Measurements from ENCODE around the gene GOLGA6C.

Gene GOLGA6C

DNA sequence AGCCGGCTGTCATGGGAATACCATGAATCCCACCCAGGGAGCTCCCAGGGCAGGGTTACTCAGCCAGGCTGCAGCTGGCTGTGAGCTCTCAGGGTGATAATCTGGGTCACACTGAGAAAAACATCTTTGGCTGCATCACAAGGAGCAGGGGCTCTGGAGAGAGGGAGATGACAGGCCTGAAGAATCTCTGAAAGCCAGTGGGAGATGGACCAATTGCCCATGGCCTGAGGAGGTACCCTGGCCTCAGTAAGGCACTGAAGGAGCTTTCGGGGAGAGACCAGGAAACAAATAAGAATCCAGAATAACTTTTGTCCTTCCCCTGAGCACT, 28.2 kb upstream of the GOLGA6C start:
- no peak; the same call in 2 of the 3 replicates for ATAC-seq
- TF ChIP-seq TCF4 (CRISPR knock-in tag; IDR thresholded peaks at IDR 0.05; ENCODE audit: borderline replicate concordance) (no peak), ZNF565 (CRISPR knock-in tag; conservative IDR thresholded peaks at IDR 0.05; ENCODE audit: low read depth) (no peak), ZNF70 (CRISPR knock-in tag; IDR thresholded peaks at IDR 0.05) (peak; percentile 96), ZFP3 (CRISPR knock-in tag; IDR thresholded peaks at IDR 0.05) (no peak)

DNA sequence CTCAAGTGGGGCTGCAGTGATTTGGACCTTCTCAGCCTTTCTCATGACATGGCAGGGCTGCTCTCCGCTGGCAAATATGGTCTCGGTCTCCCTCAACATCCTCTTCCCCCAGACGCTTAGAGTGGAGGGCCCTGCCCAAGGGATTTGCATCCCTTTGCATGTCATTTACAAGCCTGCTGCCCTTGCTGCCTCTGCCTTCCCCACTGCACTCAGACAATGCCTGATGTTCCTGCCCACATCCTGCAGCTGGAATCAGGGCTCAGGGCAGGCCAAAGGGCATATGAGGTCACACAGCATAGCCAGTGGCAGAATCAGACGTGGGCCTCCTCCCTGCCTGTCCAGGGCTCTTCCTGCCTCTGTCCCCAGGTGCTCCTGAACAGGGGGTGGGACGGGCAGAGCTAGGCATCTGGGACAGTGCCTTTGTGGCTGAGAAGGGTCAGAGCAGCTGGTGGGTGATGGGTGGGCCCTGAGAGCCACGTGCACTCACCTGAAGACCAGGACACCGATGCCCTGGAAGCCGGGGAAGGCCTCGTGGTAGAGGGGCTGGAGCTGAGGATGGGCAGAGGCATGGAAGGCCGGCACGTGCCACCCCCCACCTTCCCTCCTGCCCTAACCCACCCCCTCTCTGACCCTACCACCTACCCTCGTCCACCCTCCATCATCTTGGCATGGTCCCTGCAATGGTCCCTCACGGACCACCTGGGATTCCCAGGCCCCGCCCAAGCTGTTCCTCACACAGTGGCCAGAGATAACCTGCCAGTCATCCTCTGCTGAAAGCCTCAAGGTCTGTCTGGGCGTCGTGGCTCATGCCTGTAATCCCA, 27.4 kb upstream of the GOLGA6C start:
- no peak for ATAC-seq
- TF ChIP-seq, protein P1, sequence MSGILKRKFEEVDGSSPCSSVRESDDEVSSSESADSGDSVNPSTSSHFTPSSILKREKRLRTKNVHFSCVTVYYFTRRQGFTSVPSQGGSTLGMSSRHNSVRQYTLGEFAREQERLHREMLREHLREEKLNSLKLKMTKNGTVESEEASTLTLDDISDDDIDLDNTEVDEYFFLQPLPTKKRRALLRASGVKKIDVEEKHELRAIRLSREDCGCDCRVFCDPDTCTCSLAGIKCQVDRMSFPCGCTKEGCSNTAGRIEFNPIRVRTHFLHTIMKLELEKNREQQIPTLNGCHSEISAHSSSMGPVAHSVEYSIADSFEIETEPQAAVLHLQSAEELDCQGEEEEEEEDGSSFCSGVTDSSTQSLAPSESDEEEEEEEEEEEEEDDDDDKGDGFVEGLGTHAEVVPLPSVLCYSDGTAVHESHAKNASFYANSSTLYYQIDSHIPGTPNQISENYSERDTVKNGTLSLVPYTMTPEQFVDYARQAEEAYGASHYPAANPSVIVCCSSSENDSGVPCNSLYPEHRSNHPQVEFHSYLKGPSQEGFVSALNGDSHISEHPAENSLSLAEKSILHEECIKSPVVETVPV (CRISPR knock-in tag; IDR thresholded peaks at IDR 0.05), result no peak
- TF ChIP-seq ZNF8 (CRISPR knock-in tag; IDR thresholded peaks at IDR 0.05) (no peak), ZNF565 (CRISPR knock-in tag; conservative IDR thresholded peaks at IDR 0.05; ENCODE audit: low read depth) (no peak), ZFP3 (CRISPR knock-in tag; IDR thresholded peaks at IDR 0.05) (no peak), TCF4 (CRISPR knock-in tag; IDR thresholded peaks at IDR 0.05; ENCODE audit: borderline replicate concordance) (no peak), GLIS3 (CRISPR knock-in tag; IDR thresholded peaks at IDR 0.05) (no peak), ZNF70 (CRISPR knock-in tag; IDR thresholded peaks at IDR 0.05) (no peak), ZC3H10 (CRISPR knock-in tag; IDR thresholded peaks at IDR 0.05) (no peak), PPARA (CRISPR knock-in tag; IDR thresholded peaks at IDR 0.05; ENCODE audit: borderline replicate concordance) (no peak), OSR1 (CRISPR knock-in tag; IDR thresholded peaks at IDR 0.05) (no peak), ARNTL (CRISPR knock-in tag; IDR thresholded peaks at IDR 0.05; ENCODE audit: borderline replicate concordance, low read depth) (no peak)

DNA sequence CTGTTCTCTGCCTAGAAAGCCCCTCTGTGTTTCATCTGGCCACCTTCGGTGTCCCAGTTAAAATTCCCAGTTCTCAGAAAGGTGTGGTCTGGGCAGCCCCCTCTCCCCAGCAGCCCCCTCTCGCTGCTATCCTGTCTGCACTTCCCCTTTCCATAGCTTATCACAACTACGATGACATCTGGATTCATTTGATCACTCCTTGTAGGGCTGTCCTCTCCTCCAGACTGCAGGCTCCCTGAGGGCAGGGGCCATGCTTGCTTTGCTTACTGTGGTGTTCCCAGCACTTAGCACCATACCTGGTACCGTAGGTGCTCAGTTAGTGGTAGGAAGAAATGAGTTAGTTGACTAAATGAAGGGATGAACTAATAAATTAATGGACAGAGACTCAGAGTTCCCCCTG, 26.3 kb upstream of the GOLGA6C start:
- no peak for ATAC-seq
- TF ChIP-seq ESRRG (CRISPR knock-in tag; IDR thresholded peaks at IDR 0.05) (no peak), ZNF565 (CRISPR knock-in tag; conservative IDR thresholded peaks at IDR 0.05; ENCODE audit: low read depth) (no peak), TSHZ2 (CRISPR knock-in tag; IDR thresholded peaks at IDR 0.05) (no peak), PPARA (CRISPR knock-in tag; IDR thresholded peaks at IDR 0.05; ENCODE audit: borderline replicate concordance) (no peak), ZNF8 (CRISPR knock-in tag; IDR thresholded peaks at IDR 0.05) (no peak), ZFP3 (CRISPR knock-in tag; IDR thresholded peaks at IDR 0.05) (no peak), OSR1 (CRISPR knock-in tag; IDR thresholded peaks at IDR 0.05) (no peak), ISL1 (CRISPR knock-in tag; IDR thresholded peaks at IDR 0.05) (no peak), CSDC2 (CRISPR knock-in tag; IDR thresholded peaks at IDR 0.05) (no peak), CREB5 (CRISPR knock-in tag; IDR thresholded peaks at IDR 0.05; ENCODE audit: low read depth) (no peak), TOX (CRISPR knock-in tag; IDR thresholded peaks at IDR 0.05; ENCODE audit: borderline replicate concordance) (no peak), RARB (CRISPR knock-in tag; IDR thresholded peaks at IDR 0.05) (no peak), POU6F1 (CRISPR knock-in tag; IDR thresholded peaks at IDR 0.05; ENCODE audit: borderline replicate concordance, low read depth) (no peak), BACH2 (CRISPR knock-in tag; IDR thresholded peaks at IDR 0.05; ENCODE audit: borderline replicate concordance) (no peak), TCF4 (CRISPR knock-in tag; IDR thresholded peaks at IDR 0.05; ENCODE audit: borderline replicate concordance) (no peak), ARNTL (CRISPR knock-in tag; IDR thresholded peaks at IDR 0.05; ENCODE audit: borderline replicate concordance, low read depth) (no peak)
- TF ChIP-seq, protein P1 (CRISPR knock-in tag; IDR thresholded peaks at IDR 0.05), result no peak
